Vagina (tissue), 2 donors: ENCODE results near the gene SPINK4.

Experiments used
- CTCF ChIP-seq, 3 experiments: fragments of 450-650 bp in 2 of 3; fragments of 200-600 bp in 1 of 3; sonication (generic) in 1 of 3; IDR thresholded peaks; one replicate each; pipeline ENCODE4 v1.5.1; 2017 to 2019; ENCODE audit warnings: antibody characterized with exemption in 3 of 3, mild to moderate bottlenecking in 2 of 3, moderate library complexity in 2 of 3
- POLR2A ChIP-seq, 2 donors: fragments of 450-650 bp; IDR thresholded peaks; one replicate each; pipeline ENCODE4 v1.6.1; 2017; ENCODE audit warnings: antibody characterized with exemption in 2 of 2, mild to moderate bottlenecking in 2 of 2, moderate library complexity in 2 of 2
- POLR2AphosphoS5 ChIP-seq, 2 donors: sonication (generic); formaldehyde crosslinking; IDR thresholded peaks; one replicate each; pipeline ENCODE4 v1.9.0; 2017; ENCODE audit warnings: antibody characterized with exemption in 2 of 2, mild to moderate bottlenecking in 2 of 2, low read depth in 1 of 2; ENCODE audit not compliant: insufficient read depth in 1 of 2

- TF ChIP-seq CTCF (IDR thresholded peaks at IDR 0.05) (peak in 2 of 3 experiments; percentile 35 to 39), POLR2AphosphoS5 (IDR thresholded peaks at IDR 0.05; ENCODE audit: insufficient read depth in 1 of 2, low read depth in 1 of 2) (peak in 1 of 2 donors; percentile 53), POLR2A (IDR thresholded peaks at IDR 0.05) (no peak)
These were observed 47.1 kb downstream of the SPINK4 start for GRCh38 chr9:33287087-33287490.
